ENCODE data around the gene PIK3AP1.
A peak's percentile ranks its signal among the peaks of the same experiment; 100 is the strongest.
"Not testable (repeated sequence)": the region's sequence is repeated elsewhere in the genome, so short reads cannot be mapped to it uniquely, and the experiment has no call there.

The PIK3AP1 gene

GRCh38 chr10:96695975-96696634 is 24.2 kb downstream of the PIK3AP1 start:
- no peak for ATAC-seq

- peak; percentile 51 to 53 for ATAC-seq
Measured at GRCh38 chr10:96695366-96695765, 24.9 kb downstream of the PIK3AP1 start.

- ATAC-seq: no peak
Measured at GRCh38 chr10:96693431-96693830, 26.9 kb downstream of the PIK3AP1 start.

- no peak for ATAC-seq
Measured at GRCh38 chr10:96692427-96692826, 27.9 kb downstream of the PIK3AP1 start.

- no peak for ATAC-seq
Measured at GRCh38 chr10:96691761-96692160, 28.6 kb downstream of the PIK3AP1 start.

GRCh38 chr10:96690755-96691730 is 29.3 kb downstream of the PIK3AP1 start:
- ATAC-seq: no peak

GRCh38 chr10:96688789-96689188 is 31.5 kb downstream of the PIK3AP1 start:
- no peak for ATAC-seq

- ATAC-seq: no peak
Measured at GRCh38 chr10:96687317-96688012, 32.8 kb downstream of the PIK3AP1 start.

GRCh38 chr10:96686514-96686913 is 33.8 kb downstream of the PIK3AP1 start:
- ATAC-seq: no peak

- ATAC-seq: no peak
Measured at GRCh38 chr10:96685306-96685705, 35.0 kb downstream of the PIK3AP1 start.

GRCh38 chr10:96684826-96685225 is 35.5 kb downstream of the PIK3AP1 start:
- ATAC-seq: no peak

- no peak for ATAC-seq
Measured at GRCh38 chr10:96683710-96684109, 36.6 kb downstream of the PIK3AP1 start.

GRCh38 chr10:96683065-96683464 is 37.2 kb downstream of the PIK3AP1 start:
- no peak for ATAC-seq

GRCh38 chr10:96681524-96681923 is 38.8 kb downstream of the PIK3AP1 start:
- ATAC-seq: no peak

- ATAC-seq: not testable (repeated sequence)
Measured at GRCh38 chr10:96680463-96680862, 39.9 kb downstream of the PIK3AP1 start.

- ATAC-seq: no peak
Measured at GRCh38 chr10:96678725-96679124, 41.6 kb downstream of the PIK3AP1 start.

GRCh38 chr10:96676272-96677112 is 43.8 kb downstream of the PIK3AP1 start:
- no peak for ATAC-seq

GRCh38 chr10:96675846-96676245 is 44.5 kb downstream of the PIK3AP1 start:
- ATAC-seq: no peak

- ATAC-seq: peak in 1 of 2 donors; percentile 41
Measured at GRCh38 chr10:96673318-96674099, 46.8 kb downstream of the PIK3AP1 start.

GRCh38 chr10:96672481-96673175 is 47.7 kb downstream of the PIK3AP1 start:
- no peak for ATAC-seq
